MM.1S (cell line): ENCODE measurements around the gene ZNF138.

Experiments used
- CTCF ChIP-seq: fragments of 300-600 bp; sonication (generic); IDR thresholded peaks from 2 replicates; pipeline ENCODE4 v1.5.1; 2016; ENCODE audit warnings: antibody characterized with exemption, low read length, mixed read lengths
- EZH2 ChIP-seq: fragments of 300-600 bp; sonication (generic); optimal IDR thresholded peaks from 2 replicates; pipeline ENCODE3; 2017; ENCODE audit warnings: low read depth, mild to moderate bottlenecking, antibody characterized with exemption, low read length, mixed read lengths
- EZH2phosphoT487 ChIP-seq: fragments of 300-600 bp; sonication (generic); IDR thresholded peaks from 2 replicates; pipeline ENCODE4 v1.6.1; 2018; ENCODE audit warnings: antibody characterized with exemption, low read length

- TF ChIP-seq EZH2 (no peak), EZH2phosphoT487 (no peak), CTCF (no peak)
Measured at GRCh38 chr7:64793106-64793755, 997 bp upstream of the ZNF138 start.
